Dermis microvascular lymphatic vessel endothelial cell (primary cell): ENCODE results near the gene MAP2K1. TPM values are rescaled to one million over a fixed set of nuclear protein-coding genes. Genes with fewer than 3 reads are reported as not detected.
"Not testable (repeated sequence)": the region's sequence is repeated elsewhere in the genome, so short reads cannot be mapped to it uniquely, and the experiment has no call there.

Experiments
- DNase-seq, 2 donors: peaks; one replicate each; pipeline versions ENCODE4 v3.0.0 to v3.0.0-alpha.2; 2010; ENCODE audit warnings: low read depth in 2 of 2
- total RNA-seq: library from RNA; depleted of rRNA; stranded (reverse); fragments of >200 nt; gene quantifications from 2 replicates; pipeline ENCODE4 v1.2.1, GENCODE V29; 2014

The MAP2K1 gene
- 29.8 and 33.3 TPM in 2 replicates for total RNA-seq

DNA sequence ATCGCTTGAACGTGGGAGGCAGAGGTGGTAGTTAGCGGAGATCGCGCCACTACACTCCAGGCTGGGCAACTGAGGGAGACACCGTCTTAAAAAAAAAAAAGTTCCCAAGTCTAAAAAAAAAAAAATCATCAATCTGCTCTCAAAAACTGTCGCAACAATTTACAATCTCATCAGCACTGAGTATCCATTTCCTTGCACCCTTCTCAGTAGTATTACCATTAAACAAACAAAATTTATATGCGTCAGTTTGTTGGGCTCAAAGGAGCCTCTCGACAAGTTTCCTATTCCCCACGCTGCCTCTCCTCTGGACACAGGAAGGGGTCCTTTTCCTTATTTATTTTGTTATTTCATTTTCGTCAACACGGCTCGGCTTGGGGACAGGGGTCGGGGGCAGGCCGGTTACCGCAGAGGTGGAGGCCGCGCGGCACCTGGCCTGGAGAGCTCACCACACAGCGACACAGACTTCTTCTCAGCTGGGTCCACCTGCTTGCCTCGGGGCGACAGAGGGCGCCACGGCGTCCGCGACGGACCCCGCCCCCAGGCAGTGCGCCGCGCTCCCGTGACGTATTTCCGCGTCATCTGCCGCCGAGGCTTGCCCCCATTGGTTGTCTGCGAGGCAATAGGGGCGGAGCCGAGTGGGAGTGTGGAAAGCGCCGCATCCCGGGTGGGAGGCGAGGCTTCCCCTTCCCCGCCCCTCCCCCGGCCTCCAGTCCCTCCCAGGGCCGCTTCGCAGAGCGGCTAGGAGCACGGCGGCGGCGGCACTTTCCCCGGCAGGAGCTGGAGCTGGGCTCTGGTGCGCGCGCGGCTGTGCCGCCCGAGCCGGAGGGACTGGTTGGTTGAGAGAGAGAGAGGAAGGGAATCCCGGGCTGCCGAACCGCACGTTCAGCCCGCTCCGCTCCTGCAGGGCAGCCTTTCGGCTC, at the start of gene MAP2K1:
TSS of gene MAP2K1 (plus strand) at position 709 of the 920 bp plus-strand sequence. CDS start 436 bp downstream, outside the sequence.
- DNase-seq, result peak; percentile 91 to 97

- DNase-seq, result not testable (repeated sequence)
Observed at GRCh38 chr15:66348530-66348929, 38.2 kb upstream of the MAP2K1 start.

- no peak for DNase-seq
Observed at GRCh38 chr15:66356077-66356358, 30.7 kb upstream of the MAP2K1 start.

- peak; percentile 93 to 97 for DNase-seq
Observed at GRCh38 chr15:66356359-66357236, 30.1 kb upstream of the MAP2K1 start, which contains the start of gene TIPIN. TIPIN (minus strand) TSS chr15:66356685; CDS start chr15:66352947, 3,738 bp downstream.

DNA sequence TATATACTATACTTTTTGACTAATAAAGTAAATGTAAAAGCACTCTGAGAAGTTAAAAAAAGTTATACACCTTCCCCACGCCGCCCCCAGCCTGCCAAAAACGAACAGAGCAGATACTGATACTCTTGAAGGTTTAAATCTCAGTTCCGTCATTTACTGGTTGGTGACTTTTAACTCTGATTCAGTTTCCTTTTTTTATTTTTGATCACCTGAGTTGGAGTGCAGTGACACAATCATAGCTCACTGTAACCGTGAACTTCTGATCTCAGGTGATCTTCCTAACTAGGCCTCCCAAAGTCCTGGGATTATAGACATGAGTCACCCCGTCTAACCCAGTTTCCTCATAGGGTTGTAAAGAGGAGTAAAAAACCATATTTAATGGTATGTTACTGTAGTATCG, 27.0 kb upstream of the MAP2K1 start:
- no peak for DNase-seq

DNA sequence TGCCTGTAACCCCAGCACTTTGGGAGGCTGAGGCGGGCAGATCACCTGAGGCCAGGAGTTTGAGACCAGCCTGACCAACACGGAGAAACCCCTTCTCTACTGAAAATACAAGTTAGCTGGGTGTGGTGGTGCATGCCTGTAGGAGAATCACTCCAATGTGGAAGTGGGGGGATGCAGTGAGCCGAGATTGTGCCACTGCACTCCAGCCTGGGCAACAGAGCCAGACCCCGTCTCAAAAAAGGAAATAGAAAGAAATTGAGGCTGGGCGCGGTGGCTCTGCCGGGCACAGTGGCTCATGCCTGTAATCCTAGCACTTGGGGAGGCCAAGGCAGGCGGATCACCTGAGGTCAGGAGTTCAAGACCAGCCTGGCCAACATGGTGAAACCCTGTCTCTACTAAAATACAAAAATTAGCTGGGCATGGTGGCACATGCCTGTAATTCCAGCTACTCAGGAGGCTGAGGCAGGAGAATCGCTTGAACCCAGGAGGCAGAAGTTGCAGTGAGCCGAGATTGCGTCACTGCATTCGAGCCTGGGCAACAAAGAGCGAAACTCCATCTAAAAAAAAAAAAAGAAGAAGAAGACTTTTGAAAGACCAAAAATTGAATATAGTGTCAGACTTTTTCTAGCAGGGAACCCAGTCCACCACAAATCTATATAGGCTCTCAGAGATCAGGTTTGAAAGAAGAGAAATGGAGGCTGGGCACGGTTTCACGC, 24.8 kb upstream of the MAP2K1 start:
- not testable (repeated sequence) for DNase-seq

DNA sequence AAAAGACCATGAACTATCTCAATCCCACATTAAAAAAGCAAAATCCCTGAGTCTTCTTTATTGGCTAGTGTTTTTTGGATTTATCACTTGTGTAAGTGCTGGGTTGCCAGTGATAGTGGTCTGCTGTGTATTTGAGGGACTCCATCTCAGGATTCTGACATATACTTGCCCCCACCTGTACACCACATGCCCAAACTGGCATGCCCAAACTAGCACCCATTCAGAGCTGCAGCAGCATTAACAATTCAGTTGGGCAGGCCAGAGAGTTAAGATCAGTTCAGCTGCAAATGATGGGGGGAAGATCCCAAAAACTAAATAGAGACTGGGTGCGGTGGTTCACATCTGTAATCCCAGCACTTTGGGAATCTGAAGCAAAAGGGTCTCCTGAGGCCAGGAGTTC, 23.9 kb upstream of the MAP2K1 start:
- DNase-seq, result no peak

DNA sequence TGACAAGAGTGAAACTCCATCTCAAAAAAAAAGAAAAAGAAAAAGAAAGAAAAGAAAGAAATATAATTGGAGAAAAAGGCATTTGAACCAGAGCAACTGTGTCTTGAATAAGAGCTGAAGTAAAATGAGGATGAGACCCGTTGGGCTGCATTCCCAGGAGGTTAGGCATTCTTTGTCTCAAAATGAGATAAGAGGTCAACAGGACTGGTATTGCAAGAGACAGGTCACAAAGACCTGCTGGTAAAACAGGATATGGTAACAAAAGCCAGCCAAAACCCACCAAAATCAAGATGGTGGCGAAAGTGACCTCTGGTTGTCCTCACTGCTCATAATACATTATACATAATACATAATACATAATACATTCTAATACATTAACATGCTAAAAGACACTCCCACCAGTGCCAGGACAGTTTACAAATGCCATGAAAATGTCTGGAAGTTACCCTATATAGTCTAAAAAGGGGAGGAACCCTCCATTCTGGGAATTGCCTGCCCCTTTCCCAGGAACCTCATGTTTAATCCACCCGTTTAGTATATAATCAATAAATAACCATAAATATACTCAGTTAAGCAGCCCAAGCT, 21.7 kb upstream of the MAP2K1 start:
- no peak for DNase-seq

GRCh38 chr15:66369773-66370651, 16.7 kb upstream of the MAP2K1 start:
- DNase-seq, result peak; percentile 83 to 88

GRCh38 chr15:66374179-66374578, 12.5 kb upstream of the MAP2K1 start:
- DNase-seq, result no peak

- DNase-seq, result no peak
Observed at GRCh38 chr15:66378814-66379430, 7.8 kb upstream of the MAP2K1 start.

DNA sequence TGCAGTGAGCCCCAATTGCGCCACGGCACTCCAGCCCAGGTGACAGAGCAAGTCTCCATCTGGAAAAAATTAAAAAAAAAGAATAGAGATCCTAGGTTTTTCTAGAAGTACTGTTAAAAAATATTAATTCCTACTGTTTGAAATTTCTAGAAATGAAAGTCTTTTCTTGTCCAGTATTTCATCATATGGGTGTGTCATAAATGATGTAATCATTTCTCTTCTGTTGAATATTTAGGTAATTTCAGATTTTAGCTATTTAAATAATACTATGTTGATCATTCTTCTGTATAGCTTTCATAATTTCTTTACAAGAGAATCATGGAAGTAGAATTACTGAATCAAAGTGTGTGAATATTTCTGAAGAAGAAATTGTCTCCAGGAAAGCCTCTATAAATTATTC, 5.3 kb upstream of the MAP2K1 start:
- DNase-seq, result not testable (repeated sequence)

DNA sequence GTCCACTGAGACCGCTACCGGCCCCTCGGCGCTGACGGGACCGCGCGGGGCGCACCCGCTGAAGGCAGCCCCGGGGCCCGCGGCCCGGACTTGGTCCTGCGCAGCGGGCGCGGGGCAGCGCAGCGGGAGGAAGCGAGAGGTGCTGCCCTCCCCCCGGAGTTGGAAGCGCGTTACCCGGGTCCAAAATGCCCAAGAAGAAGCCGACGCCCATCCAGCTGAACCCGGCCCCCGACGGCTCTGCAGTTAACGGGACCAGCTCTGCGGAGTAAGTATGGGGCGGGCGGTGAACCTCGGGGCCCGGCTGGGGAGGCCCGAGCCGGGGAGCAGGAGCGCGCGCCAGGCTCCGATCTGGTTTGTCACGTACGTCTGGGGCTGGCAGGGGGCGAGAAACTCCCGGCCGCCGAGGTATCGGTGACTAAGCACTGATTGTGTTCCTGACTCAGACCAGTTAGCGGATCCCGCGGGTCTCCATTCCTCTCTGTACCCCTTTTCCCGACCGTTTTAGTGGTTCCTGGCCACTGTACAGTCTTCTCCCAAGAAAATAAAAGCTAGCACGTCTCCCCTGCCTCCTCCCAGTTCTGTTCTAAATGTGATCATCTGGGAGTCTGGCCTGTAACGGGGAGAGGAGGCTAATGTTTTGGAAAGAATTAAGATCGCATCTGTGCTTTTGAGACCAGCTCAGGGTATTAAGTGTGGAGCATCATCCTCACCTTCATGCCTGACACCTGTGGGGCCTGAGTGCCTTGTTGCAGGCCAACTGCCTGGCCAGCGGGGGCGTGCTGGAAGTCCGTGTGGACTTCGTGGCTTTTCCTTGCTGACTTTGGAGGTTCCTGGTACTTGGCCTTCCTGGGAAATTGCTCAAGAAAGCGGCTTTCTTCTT, 691 bp downstream of the MAP2K1 start:
- peak; percentile 45 to 89 for DNase-seq

GRCh38 chr15:66388043-66388363, 1.3 kb downstream of the MAP2K1 start:
- no peak for DNase-seq

DNA sequence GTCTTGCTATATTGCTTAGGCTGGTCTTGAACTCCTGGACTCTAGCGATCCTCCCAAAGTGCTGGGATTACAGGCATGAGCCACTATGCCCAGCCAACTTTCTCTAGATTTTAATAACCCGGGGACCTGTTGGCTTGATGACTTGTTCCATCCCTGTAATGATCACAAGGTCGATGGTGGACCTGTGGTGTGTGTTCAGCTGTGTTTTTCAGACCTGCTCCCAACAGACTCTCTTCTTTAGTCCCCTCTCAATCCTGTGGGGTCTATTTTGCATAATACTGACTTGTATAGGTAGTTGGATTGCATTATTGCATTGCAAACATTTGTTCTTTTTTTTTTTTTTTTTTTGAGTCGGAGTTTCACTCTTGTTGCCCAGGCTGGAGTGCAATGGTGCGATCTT, 1.9 kb downstream of the MAP2K1 start:
- no peak for DNase-seq

GRCh38 chr15:66389098-66389858, 2.6 kb downstream of the MAP2K1 start:
- no peak for DNase-seq

DNA sequence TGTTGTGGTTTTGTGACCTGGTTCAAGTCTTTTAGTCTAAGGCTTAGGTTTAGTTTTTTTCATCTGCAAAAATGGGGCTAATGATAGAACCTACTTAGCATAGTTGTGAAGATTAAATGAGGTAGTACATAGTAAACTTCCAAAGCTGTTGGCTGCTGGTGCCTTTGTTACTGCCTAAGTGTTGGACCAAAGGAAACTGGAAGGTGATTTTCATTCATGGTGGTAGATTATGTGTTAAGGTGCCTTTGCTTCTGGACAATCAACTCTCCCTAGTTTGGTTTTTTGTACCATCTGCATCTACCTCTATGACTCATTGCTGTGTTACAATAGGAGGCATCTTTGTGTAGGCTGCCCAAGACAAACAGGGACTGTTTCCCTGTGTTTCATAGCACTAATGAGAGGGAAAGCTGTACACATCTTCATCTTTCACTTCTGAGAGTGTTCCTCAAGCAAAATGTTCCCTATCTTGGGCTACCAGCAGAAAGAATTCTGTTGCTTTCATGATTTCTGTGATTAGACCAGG, 3.2 kb downstream of the MAP2K1 start:
- DNase-seq, result peak in 1 of 2 donors; percentile 44

DNA sequence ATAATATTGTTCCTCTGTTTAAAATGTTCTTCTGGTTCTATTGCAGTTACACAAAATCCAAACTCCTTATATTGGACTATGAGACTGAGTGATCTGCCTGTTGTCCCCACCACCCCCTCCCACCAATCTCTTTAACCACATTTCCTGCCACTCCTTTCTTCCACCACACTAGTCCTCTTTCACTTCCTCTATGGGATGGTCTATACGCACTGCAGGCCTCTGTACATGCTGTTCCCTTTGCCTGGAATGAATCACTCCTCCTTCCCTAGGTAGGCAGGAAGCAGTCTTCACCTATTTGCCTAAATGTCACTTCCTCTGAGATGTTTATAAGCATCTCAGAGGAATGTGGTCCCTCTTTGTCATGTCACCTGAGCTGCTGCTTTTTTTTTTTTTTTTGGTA, 4.0 kb downstream of the MAP2K1 start:
- DNase-seq, result peak in 1 of 2 donors; percentile 17
